Measurements from ENCODE around the gene TMEM87B.

DNA sequence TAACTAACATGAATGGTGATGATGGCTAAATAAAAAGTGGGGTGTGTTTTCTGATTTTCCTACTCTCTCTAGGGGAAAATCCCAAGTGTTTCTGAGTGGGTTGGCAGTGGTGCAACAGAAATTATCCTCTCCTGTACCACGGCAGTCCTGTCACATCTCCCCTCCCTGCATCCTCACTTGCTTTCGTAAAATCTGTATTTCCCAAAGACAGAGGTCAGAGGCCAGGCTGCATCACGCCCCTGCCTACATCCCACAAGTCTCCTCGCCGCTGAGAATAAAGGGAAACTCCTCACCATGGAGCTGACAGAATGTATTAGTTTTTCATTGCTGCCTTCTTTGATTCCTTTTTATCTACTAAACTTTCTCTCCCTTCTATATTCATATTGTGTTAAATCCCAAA is 96.2 kb downstream of the TMEM87B start:
- TF ChIP-seq EZH2 (IDR thresholded peaks at IDR 0.05; ENCODE audit: low read depth) = no peak
- TF ChIP-seq, protein P1, sequence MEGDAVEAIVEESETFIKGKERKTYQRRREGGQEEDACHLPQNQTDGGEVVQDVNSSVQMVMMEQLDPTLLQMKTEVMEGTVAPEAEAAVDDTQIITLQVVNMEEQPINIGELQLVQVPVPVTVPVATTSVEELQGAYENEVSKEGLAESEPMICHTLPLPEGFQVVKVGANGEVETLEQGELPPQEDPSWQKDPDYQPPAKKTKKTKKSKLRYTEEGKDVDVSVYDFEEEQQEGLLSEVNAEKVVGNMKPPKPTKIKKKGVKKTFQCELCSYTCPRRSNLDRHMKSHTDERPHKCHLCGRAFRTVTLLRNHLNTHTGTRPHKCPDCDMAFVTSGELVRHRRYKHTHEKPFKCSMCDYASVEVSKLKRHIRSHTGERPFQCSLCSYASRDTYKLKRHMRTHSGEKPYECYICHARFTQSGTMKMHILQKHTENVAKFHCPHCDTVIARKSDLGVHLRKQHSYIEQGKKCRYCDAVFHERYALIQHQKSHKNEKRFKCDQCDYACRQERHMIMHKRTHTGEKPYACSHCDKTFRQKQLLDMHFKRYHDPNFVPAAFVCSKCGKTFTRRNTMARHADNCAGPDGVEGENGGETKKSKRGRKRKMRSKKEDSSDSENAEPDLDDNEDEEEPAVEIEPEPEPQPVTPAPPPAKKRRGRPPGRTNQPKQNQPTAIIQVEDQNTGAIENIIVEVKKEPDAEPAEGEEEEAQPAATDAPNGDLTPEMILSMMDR (conservative IDR thresholded peaks at IDR 0.05) = no peak

All from PC-9 (cell line).